GM18517 (cell line): ENCODE data around the gene EYA3.
A peak's percentile ranks its signal among the peaks of the same experiment; 100 is the strongest.

Experiments
- ATAC-seq: cut with Tn5 transposase; IDR thresholded peaks from one replicate; pipeline ENCODE4 v1.9.1; 2021; ENCODE audit warnings: mild to moderate bottlenecking, moderate library complexity; ENCODE audit not compliant: unreplicated experiment

The EYA3 gene

DNA sequence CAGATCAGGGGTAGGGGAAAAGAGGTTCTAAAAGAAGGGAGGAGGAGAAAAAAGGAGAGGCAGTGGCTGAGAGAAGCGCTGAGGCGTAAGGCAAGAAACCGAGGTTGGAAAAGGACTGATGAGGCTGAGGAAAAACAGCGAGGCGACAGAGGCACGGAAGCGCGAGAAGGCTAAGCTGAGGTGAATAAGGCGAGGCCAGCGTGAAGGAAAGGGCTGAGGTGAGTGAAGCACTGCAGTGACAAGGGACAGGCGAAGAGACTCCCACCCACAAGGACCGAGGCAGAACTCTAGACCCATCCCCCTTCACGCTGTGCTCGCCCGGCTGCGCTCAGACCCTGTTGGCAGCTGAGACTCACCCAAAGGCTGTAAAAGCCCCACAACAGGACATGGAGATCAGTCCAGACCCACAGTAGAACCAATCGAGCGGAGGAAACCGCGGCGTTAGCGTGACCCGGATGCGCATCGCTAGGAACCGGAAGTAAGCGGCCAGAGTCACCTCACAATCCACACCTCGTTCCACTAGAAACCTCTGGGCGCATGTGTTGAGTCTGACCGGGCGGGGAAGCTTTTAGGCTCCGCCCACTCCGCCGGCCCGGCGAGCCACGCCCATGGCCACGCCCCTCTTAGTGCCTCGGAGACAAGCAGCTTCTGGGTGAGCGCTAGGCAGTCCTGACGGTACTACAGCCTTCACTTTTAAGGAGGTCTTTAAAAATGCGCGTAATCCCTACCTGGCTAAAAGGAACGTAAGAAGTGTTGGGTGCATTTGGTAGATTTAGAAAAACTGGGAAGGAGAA lies at the start of gene EYA3:
Gene EYA3 (minus strand): TSS at position 443 of the 794 bp plus-strand sequence. CDS start 30,584 bp downstream, outside the sequence.
- peak; percentile 83 for ATAC-seq

DNA sequence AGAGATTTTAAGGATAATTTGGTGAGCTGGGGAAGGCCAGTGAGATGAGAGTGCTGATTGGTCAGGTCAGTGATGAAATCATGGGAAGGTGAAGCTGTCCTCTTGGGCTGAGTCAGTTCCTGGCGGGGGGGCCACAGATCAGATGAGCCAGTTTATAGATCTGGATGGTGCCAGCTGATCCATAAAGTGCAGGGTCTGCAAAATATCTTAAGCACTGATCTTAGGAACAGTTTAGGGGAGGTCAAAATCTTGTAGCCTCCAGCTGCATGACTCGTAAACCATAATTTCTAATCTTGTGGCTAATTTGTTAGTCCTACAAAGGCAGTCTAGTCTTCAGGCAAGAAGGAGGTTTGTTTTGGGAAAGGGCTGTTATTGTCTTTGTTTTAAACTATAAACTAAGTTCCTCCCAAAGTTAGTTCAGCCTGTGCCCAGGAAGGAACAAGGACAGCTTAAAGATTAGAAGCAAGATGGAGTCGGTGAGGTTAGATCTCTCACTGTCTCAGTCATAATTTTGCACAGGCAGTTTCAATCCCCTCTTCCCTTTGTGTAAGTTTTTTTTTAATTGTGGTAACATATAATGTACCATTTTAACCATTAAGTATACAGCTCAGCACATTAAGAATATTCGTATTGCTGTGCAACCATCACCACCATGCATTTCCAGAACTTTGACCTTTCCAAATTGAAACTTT lies 48.7 kb upstream of the EYA3 start:
- ATAC-seq, result no peak

DNA sequence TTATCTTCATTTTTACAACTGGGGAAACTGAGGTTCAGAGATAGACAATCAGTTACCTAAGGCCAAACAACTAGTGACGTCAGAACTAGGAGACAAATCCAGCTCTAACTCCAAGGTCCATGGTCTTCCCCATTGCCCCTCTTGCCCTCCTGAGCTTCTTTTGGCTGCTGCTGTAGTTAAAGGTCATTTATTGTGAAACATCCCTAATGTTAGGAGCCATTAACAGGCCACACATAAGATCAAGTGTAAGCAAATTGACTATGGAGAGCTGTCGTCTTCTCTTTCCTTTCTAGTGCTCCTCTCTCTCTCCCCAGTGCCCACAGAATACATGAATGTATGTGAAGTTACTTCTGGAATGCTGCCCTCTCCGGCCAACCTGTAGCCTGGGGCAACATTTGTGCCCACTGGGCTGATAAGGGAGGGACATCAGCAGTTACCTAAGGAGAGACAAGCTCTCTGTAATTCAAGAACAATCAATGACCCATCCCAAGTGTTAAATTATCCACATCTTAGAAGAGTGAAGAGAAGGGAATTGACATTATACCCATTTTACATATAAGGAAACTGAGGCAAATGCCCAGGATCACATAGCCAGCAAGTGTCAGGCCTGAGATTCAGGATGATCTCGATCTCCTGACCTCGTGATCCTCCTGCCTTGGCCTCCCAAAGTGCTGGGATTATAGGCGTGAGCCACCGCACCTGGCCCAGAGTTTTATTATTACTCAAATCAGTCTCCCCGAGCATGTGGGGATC lies 47.9 kb upstream of the EYA3 start:
- ATAC-seq, result no peak

DNA sequence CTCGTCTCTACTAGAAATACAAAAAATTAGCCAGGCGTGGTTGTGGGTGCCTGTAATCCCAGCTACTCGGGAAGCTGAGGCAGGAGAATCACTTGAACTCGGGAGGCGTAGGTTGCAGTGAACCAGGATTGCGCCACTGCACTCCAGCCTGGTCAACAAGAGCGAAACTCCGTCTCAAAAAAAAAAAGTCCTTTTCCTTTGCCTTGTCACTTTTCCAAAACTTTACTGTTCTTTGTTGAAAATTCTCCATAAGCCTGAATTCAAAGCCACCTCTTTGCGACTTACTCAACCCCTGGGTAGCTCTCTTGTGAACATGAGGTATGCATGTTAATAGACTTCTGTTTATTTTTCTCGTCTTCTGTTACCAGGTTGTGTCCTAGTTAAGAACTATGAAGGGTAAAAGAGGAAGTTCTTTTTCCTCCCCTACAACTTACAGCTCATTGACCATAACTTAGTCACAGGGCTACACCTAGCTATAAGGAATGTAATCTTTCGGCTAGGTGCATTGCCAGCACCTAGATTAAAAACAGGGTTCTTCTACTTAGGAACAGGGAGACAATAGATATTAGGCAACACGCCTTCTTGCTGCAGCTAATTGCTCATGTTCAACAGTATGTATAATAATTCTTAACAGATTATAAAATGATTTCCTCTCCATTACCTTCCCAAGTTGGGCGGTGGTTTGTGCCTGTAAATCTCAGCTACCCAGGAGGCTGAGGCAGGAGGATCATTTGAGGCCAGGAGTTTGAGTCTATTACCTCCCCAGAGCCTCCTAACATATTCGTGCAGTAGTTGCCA lies 47.2 kb upstream of the EYA3 start:
- no peak for ATAC-seq

DNA sequence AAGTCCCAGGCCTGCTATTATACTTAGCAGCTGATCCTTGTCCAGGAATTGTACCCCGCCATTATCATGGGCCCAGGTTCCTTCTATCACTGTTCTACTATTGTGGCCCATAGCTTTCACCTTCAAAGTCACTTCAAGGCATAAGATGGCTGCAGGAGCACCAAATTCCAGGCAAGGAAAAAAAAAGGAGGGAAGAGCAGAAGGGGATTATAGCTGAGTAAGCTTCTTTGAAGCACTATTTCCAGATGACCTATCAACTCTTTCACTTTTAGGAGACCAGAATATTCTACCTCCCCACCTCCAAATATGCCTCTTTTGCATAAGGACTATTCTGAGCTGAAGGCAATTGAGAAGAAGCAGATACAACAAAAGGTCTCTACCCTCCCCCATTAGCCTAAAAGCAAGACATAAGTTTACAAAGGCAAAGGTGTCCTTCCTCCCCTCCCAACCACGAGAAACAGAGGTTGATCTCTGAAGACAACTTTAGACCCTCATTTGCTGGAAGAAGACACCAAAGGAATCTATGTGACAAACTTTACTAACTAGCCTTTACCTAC lies 46.3 kb upstream of the EYA3 start:
- ATAC-seq, result no peak

DNA sequence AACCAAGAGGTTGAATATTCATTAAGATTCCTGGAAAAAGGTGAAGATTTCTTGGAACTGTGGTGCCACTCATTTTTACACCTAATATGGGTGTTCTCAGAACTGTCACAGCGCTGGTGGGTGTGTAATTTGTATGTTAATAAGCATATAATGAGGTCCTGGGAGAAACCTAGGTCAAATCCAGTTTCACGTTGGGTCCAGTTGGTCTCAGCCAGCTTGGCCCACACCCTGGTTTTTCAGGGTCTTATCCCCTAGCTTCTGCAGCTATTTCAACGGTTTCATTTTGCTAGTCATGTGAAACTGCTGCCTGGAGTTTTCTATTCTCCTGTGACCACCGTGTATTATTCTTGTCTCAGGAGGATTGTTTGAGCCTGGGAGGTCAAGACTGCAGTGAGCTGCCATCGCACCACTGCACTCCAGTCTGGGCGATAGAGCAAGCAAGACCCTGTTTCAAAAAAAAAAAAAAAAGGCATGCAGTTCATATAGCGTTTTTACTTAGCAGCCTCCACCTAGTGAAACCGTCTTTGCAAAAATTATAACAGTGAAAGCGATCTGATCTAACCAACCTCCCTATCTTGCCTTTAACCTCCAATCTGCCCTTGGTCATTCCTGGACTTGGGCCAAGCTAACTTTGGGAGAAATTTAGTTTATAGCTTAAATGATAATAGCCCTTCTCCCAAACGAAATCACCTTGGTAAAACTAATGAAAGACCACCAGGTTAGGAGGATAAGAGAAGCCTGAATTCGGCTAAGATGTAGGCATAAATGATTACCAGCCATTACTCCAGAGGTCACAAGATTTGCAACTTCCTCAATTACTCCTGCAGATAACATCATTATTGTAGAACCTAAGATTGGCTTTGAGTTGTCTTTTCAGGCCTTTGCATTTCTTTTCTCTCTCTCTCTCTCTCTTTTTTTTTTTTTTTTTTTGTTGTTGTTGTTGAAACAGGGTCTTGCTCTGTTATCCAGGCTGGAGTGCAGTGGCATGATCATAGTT lies 44.1 kb upstream of the EYA3 start:
- ATAC-seq, result no peak

- no peak for ATAC-seq
Measured at GRCh38 chr1:28130901-28131300, 42.5 kb upstream of the EYA3 start.

GRCh38 chr1:28129150-28129549 lies 40.7 kb upstream of the EYA3 start:
- ATAC-seq, result no peak

GRCh38 chr1:28127617-28128257 lies 39.3 kb upstream of the EYA3 start:
- ATAC-seq, result peak; percentile 86

DNA sequence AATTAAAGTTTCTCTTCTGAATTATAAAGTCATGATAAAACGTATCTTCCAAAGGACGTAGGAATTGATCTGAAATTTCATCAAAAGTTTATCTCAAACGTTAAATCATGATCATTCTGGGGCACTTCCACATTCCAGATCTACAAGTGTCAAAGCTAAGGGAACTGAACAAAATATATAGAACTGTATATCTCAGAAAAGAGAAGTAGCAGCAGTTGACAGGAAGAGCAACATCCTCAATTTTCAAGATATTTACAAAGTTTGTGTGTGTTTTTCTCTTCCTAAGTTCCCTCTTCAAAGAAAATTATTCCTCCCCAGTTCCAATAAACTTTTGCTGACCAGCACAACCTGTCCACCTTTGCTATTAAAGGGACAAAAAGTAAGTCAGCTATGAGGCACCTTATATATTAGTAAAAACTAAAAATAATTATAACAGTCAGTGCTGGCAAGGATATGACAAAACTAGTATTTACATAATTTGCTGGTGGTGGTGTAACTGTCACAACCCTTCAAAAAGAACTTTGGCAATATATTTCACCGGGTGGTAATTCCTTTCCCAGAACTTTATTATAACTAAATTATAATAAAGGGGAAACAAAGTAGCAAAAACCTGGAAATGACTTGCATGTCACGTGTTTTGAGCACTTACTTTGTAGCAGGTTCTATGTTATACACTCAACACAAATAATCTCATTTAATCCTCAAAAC lies 38.5 kb upstream of the EYA3 start:
- ATAC-seq, result no peak

GRCh38 chr1:28126212-28126611 lies 37.8 kb upstream of the EYA3 start:
- ATAC-seq, result no peak

DNA sequence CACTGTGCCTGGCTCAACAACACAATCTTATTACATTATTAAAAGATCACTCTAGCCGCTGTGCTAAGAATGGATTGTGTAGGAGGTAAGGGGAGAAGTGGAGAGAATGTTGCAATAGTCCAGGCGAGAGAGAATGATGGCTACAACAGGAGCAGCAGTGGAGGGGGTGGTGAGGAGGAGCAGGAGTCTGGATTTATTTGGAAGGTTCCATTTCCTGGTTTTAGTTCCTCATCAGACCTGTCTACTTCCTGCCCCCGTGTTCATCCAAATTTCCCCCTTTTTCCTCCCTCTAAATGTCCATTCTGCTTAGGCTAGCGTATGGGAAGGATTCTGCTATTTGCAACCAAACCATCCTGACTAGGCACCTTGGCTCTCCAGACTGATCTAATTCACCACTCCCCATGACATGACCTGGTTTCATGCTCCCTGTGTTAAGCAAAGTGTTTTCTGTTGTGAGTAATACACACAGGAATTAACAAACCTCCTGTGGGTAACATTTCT lies 35.1 kb upstream of the EYA3 start:
- ATAC-seq, result no peak

GRCh38 chr1:28122183-28122582 lies 33.8 kb upstream of the EYA3 start:
- ATAC-seq, result no peak

DNA sequence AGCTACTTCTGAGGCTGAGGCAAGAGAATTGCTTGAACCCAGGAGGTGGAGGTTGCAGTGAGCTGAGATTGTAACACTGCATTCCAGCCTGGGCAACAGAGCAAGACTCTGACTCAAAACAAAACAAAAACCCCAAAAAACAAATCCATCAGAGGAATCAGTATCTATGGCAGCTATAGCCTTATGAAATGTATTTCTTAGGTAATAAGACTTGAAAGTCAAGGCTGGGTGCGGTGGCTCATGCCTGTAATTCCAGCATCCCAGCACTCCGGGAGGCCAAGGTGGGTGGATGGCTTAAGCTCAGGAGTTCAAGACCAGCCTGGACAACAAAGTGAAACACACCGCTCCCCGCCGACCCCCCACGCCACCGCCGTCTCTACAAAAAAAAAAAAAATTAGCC lies 31.1 kb upstream of the EYA3 start:
- ATAC-seq, result no peak

DNA sequence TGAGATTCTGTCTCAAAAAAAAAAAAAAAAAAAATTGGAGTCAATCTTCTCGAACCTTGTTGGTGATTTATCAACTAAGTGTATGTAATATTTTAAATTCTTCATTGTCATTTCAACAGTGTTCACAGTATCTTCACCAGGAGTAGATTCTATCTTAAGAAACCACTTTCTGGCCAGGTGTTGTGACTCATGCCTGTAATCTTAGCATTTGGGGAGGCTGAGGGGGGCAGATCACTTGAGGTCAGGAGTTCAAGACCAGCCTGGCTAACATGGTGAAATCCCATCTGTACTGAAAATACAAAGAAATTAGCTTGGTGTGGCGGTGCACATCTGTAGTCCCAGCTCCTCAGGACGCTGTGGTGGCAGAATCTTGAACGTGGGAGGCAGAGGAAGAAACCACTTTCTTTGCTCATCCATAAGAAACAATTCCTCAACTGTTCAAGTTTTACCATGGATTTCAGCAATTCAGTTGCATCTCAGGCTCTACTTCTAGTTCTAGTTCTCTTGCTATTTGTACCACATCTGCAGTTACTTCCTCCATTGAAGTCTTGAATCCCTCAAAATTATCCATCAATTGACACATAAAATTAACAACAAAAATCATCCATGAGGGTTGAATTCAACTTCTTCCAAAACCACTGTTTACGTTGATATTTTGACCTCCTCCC lies 30.4 kb upstream of the EYA3 start:
- ATAC-seq, result no peak

GRCh38 chr1:28115267-28115666 lies 26.9 kb upstream of the EYA3 start:
- no peak for ATAC-seq

DNA sequence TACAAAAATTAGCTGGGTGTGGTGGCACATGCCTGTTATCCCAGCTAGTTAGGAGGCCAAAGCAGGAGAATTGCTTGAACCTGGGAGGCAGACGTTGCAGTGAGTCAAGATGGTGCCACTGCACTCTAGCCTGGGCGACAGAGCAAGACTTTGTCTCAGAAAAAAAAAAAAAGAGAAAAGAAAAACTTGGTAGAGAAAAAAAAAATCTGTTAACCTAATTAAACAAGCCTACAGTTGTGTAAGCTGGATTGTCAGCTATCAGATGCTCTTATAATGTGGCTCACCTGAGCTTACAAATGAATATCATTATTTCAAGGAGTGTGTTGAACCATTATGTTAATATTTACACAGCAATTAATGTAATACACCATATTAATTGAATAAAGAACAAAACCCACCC lies 26.4 kb upstream of the EYA3 start:
- no peak for ATAC-seq

GRCh38 chr1:28113242-28113572 lies 24.8 kb upstream of the EYA3 start:
- no peak for ATAC-seq
